Hematopoietic multipotent progenitor cell treated with erythropoietin and hydrocortisone succinate and interleukin-3 and kit ligand, for 6 days (in vitro differentiated cells): ENCODE measurements around the gene GATB.

Source experiments
- DNase-seq: peaks from one replicate; pipeline ENCODE4 v3.0.0-alpha.2; 2015

Gene GATB, protein sequence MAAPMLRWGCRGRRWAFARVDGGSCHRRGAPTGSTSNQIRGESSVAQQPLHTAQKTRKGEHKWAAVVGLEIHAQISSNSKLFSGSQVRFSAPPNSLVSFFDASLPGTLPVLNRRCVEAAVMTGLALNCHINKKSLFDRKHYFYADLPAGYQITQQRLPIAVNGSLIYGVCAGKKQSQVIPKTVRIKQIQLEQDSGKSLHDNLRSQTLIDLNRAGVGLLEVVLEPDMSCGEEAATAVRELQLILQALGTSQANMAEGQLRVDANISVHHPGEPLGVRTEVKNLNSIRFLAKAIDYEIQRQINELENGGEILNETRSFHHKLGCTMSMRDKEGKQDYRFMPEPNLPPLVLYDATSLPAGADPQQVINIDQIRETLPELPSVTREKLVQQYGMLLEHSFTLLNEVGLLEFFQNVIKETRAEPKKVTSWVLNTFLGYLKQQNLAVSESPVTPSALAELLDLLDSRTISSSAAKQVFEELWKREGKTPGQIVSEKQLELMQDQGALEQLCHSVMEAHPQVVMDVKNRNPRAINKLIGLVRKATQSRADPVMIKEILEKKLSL

DNA sequence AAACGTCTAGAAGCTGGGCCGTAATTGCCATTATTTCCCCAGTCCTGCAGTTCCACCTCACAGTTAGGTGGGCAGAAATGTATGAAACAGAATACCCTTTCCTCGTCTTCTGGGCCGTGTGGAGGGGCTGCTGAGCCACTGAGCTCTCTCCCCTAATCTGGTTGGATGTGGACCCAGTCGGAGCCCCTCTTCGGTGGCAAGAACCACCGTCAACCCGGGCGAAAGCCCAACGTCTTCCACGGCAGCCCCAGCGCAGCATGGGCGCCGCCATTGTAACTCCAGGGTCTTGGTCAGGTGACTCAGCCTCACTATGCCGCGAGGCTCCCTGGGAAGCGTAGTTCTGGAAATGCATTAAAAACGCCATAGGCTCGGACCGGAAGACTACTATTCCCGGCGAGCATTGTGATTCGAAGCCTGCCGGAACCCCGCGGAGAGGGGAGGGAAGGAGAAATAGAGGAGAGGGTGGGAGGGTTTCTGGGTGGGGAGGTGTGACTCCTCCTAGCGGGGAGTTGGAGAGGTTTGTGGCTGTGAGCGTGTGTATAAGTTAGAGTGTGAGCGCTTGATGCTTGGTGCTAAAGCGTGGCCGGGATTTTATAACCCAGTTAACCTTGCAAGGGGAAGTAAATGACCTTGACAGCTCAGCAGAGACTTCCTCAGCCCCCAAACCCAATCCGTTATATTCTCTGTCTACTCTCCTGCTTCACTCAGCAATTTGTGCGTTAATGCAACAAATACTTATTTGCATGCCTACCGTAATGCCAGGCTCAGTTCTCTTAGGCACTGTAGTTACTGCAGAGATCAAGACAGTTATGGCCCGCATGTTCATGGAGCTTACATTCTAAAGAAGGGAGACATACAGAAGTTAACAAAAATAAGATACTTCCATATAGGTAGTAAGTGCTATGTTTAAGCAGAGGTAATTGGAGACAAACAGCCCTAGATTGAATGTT, at the start of gene GATB:
GATB (minus strand) TSS at position 296 of the 950 bp plus-strand sequence; CDS start at position 271, 25 bp downstream.
- peak; percentile 99 for DNase-seq

DNA sequence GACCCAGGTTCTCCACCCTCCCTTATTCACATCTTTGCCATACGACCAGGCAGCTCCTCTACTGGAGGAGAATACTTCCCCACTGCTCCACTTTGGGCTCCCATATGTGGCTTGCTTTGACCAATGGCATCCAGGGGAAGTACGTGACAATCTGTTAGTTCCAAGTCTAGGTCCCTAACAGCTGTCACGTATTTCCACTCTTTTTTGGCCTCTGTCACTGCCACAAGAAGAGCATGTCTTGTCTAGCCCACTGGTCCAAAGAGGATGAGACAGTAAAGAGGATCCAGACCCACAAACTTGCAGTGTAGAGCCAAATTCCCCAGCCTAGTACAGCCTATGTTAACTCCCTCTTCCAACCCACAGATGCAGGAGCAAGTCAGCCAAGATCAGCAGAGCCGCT, 49.7 kb upstream of the GATB start:
- no peak for DNase-seq

DNA sequence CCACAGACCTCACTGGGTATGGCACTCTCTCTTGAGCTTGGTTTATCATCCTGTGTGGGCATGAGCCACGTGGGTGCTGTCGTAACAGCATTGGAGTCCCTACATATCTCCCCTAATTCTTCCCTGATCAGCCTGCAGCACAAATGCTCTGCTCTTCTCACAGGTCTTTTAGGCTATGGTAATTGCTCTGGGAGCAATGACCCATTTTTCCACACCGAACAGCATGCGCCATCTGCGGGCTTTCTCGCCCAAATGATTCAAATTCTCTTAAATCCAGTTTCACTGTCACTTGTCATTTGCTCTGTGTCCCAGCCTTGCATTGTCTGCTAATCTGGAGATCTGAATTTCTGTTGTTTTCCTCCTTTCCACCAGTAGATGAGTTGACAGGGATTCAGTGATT, 48.9 kb upstream of the GATB start:
- DNase-seq: no peak

DNA sequence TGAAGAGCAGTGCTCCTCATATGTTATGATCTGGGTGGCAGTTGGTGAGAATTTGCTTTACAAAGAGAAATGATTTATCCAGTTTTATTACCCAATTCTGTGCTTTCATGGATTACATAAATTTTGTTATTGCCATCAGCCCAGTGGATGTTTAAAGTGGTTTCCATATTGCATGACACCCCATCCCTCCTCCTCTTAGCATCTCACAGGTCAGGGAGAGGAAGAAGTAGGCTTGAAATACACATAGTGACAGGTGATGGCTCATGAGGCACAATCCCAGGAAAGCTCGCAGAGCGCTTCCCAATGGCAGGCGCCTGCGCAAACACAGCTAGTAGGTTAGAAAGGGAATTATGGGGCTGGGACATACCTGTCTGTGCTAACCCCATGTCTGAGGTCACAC, 47.7 kb upstream of the GATB start:
- DNase-seq: no peak

DNA sequence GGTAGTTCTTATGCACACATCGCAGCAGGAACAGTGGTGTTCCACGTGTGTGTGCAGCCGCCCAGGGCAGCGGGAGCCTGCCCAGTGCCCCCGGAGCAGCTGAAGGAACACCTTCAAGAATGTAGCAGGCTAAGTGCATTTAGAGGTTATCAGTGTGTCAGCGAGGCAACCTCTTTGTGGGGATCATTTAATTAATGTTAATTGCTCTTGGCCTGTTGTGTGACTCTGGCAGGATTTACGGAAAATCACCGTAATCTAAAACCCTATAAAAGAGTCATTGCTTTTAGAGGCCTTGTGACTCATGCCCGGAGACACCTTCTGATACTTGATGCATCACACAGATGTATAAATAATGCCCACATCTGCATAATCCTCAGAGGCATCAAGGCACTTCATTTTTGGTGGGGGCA, 47.3 kb upstream of the GATB start:
- no peak for DNase-seq

DNA sequence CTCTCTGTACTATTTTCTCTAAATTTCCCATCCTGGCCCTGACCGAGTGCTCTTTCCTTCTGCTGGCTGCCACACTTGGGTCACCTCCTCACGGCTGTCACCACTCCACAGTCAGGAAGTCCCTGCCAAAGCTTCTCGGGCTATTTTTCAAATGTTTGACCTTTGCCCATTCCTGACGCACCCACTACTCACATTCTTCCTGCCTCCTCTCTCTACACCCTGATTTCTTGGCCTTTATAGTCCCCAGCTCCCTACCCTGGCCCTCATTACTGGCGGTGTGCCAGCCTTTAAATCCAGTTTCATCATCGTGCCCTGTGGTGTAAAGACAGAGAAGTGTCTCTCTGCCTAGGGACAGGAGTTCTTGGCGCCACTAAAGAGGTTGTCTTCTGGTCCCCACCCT, 46.4 kb upstream of the GATB start:
- DNase-seq: no peak

DNA sequence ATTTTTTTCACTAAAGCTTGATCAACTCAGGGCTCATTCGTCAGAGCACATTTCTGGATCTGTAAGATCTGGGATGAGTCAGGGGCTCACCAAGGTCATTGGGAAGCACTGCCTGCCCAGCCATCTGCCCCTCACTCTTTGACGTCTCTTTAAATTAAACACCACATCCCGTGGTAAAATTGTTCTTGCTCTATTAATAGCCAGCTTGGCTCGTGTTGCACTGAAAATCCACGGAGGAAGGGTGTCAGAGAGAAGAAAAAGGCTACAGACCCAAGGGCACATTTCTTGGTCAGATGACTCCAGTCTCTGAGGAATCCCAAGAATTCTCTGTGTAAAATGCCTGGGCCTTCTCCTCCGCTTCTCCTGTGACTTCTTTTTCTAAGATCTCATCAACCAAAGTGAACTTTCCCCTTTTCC, 45.7 kb upstream of the GATB start:
- DNase-seq: no peak

DNA sequence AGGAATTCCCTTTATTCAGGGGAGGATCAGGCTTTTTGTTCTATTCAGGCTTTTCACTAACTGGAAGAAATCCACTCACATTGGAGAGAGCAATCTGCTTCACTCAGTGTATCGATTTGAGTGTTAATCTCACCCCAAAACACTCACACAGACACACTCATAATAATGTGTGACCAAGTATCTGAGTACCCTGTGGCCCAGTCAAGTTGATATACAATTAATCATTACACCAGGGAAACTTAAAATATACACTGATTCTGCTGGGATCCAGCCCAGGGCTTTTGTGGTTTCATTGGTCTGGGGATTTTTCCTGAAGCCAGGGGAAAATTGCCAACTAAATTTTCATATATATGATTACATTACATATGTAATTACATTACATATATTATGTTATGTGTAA, 44.0 kb upstream of the GATB start:
- DNase-seq: no peak

DNA sequence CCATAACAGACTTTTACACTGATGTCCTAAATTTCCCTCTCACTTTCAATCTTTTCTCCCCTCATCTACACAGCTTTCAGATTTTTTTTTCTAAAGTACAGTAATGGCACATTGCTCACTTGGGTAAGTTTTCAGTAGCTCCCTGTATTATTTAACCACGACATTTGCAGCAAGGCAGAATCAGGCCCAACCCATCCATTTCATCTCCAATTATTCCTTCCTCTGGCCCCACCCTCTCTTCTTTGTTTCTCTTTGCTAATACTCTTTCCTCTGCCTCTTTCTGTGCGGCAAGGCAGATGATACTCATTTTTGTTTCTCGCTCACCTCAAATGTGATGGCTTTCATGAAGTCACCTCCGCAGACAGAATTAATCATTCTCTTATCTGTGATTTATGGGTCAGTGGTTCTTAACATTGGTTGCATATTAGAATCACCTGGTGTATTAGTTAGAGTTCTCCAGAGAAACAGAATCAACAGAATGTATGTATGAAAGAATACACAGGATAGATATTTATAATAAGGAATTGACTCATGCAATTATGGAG, 43.4 kb upstream of the GATB start:
- DNase-seq: no peak

DNA sequence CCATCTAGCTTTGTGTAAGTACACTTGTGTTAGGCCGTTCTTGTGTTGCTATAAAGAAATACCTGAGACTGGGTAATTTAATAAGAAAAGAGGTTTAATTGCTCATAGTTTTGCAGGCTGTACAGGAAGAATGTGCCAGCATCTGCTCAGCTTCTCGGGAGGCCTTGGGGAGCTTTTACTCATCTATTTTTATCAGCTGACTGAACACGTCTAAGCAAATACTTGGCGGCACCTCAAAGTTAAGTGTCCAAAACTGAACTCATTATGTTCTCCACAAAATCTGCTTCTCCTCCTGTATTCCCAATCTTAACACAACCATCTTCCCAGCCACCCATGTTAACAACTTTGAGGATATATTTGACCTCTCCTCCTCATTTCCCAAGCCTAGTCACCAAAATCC, 42.4 kb upstream of the GATB start:
- DNase-seq: no peak

DNA sequence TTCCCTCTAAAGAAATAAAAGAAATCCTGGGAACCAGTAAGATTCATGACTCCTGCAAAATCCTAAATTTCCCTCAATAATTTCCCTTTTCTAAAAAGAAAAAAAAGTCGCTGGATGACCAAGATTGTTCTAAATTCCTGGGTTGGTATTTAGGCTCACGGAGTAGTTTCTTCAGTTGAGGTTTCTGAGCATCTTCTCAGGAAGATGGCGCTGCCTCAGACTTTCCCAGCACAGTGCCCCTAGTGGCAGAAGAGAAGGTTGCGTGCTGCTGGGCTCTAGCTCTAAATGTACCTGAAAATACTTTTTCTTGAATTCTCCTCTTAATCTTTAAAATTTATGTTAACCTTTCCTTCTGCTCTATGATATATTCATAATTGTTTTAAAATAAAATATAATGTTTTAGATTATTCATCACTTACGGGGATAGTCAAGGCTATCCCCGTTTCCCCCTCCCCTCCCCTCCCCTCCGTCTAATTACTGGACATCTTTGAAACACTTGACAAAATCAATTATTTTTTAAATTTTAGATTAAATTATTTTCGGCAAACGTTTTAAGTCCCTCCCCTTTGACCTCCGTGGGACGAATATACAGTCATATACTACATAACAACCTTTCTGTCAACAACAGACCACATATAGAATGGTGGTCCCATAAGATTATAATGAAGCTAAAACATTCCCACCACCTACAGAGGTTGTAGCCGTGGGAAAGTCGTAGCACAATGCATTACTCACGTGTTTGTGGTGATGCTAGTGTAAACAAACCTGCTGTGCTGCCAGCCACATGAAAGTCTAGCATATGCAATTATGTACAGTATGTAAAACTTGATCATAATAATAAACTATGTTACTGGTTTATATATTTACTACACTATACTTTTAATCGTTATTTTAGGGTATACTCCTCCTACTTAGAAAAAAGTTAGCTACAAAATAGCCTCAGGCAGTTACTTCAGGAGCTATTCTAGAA, 41.0 kb upstream of the GATB start:
- peak; percentile 73 for DNase-seq

DNA sequence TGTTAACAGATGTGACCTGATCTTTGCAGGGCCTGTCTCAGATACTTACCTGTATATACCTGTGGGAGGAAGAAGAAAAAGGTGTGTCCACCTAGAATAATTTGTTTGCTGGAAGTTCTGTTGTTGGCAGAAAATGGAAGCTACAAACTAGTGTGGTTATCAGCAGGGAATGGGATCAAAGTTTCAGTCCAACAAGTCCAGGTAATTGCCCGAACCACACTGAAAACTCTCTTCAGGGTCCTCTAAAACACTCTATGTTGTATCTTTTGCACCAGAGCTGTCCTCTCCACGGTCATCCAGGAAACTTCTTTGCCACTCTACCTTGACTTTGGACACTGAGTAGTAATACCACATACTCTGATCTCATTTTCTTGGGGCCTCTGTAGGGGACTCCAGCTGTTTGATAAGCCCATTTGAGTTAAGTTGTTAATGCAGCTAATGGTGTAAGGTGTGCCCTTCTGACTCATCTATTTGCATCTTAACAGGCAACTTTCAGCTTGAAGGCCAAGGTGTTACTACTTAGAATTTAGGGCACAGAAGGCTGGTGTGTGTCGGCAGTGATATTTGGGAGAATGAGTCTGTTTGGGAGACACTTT, 38.7 kb upstream of the GATB start:
- no peak for DNase-seq

DNA sequence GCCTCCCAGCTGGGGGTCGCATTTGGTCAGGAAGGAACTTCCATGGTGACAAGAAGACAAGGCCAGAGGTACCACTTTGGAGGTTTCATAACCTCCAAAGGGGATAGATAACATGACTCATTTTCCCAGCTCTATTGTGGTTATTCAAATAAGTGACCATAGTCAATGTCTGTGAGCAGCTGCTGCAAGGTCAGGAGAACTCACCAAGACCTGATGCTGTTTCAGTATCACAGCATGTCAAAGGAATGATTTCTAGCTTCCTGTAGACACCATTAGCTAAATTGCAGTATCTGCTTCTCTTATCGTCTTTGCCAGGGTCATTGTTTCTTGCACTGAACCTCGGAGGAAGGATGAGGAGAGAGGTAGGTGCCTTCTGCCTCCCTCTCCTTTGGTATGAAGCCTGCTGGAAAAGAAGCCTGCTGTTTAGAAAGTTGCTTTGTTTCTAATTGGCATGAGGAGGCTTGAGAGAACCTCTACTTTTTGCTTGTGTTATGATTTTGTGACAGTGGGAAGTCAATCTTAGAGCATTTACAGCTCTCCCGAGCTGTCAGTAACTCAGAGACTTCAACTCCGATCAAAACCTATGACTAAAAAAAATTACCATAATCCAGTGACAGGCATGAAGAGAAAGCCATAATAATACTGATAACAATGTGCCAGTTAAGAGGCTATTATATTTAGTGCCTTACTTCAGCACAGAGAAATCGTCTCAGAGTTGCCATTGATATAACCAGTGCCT, 38.0 kb upstream of the GATB start:
- no peak for DNase-seq

DNA sequence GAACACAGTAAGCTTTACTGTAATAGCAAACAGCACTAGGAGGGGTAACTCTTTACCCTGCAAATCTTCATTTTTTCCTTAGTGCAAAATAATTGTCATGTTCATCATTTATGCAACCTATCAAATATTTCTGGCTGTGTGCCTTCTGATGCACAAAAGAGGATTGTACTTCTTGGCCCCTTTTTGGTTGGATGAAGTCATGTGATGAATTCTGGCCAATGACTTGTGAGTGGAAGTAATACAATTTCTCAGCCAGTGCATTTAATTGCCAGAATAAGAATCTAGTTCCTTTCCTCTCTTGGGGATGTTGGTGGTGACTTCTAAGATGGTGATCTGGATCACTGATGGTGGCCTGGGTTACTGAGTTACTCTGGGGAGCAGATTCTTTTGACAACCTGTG, 37.0 kb upstream of the GATB start:
- DNase-seq: no peak

DNA sequence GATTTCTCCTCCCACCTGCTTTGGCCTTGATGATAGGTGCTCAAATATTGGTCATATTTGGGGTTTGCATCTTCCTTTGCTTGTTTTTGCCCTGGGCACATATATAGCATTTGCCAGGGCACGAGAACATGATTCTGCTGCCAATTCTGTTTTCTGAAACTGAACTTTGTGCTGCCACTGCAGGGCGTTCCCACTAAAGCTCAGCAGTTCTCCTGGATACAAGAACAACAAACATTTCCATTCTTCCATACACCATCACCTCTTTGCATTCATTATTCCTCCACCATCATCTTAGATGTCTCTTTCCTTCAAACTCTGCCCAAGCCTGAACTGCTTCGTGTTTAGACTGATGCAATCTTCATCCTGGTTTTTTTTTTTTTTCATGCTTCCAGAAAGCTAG, 36.3 kb upstream of the GATB start:
- DNase-seq: no peak

DNA sequence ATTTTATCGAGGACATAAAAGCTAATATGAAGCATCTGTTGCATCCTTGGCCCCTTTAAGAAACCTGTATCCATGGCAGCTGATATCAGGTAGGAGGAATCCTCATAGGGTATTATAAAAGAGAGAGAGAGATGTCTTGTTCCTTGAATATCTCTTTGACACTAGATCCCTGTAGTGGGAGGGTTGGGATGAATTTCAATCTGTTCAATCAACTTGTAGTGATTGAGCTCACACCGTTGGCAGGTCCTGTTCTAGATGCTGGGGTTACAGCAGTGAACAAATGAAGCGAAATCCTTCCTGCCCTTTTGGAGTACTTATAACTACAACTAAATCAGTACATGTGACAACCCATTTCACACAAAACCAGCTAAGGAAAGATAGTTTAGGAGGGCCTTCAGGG, 35.3 kb upstream of the GATB start:
- DNase-seq: no peak

DNA sequence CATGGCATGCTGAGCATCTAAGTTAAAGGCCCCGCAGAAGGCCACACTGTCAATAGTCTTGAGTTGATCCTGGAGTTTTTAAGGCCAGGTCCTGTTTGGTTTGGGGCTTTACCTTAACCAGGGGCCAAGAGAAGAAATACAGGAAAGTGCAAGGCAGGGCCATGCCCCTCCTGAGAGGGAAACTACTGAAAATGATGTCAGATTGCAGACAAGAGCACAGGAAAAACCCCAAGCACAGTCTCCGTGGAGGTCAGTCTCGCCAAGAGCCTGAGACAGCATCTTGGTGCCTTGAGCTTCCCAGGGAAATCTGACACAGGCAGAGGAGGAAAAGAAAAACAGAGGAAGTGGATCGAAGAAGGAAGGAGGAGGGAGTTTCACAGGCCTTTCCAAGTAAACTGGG, 32.2 kb upstream of the GATB start:
- no peak for DNase-seq

DNA sequence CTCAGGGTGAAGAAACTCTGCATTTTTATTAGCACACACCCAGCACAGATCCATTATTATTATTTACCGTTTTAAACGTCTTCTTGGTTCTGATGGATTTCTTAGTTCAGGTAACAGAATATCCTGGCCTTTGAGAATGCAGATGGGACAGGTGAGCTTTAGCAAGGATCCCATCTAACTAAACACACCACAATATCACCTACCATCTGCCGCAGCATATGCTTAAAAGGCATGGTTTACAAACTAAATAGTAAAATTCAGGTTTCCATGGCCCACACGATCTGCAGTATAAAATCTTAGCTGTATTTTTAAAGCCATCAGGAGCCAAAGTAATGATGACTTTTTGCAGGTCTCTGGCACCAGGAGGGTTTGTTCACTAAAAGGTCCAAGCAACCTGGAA, 31.7 kb upstream of the GATB start:
- no peak for DNase-seq

DNA sequence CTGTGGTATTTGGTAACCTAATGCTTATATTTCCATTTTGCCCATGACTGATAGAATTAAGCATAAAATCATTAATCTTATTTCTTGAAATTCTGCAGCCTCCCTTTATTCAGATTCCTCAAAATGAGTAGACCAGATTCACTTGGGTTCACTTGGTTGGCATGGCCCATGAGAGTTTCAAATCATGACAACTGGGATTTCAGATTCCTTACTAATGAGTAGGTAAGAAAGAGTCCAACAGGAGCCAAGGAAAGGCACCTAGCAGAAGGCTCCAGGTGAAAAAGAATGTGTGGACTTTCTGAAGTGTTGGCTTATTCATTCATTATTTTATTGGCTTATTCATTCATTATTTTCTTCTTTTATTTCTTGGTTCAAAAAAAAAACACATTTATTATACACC, 27.2 kb upstream of the GATB start:
- DNase-seq: no peak

DNA sequence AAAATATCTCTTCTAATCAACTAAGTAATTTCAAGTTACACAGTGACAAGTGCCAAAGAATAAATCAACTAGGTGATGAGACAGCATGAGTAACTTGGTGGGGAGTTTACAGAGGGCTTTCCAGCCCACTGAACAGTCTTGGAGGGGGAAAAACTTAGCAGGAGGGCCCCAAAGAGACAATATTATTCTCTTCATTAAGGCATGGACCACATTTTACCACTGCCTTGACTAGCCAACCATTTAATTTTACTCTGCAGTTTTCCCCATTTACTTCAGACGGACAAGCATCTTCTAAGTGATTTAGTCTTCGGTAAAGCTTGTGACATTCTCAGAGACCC, 25.3 kb upstream of the GATB start:
- DNase-seq: no peak

DNA sequence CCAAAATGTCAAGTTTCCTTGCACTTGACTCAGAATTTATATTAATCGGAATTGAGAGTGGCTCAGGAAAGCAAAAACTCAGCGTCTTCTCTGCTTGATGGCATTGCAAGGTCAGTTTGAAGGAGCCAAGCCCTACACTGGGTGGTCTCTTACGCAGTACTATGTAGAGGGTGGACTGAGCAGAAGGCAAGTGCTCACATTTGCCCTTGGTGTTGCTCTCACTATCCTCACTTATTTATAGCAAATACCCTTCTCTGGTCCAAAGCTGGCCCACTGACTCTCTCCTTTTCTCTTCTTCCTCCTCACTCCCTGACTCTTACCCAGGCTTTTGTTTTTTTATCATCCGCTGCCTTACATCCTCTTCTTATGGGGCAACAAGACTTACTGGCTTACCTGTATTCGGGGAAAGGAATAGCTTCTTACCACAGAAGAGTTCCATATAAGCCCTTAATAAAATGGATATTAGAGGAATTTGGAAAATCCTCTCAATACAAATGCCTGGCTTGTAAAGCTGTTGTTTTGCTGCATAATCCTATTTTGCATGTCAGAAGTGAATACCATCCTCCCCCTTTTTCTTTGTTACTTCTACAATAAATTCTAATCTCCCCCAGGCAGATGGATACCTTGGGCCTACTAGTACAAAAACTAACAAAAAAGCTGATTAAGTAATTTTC, 24.8 kb upstream of the GATB start:
- no peak for DNase-seq
